NCI-H446 treated with DMSO at 0.1 percent for 48 hours (cell line): Measurements from ENCODE around the gene FGGY.
"Not testable (repeated sequence)": the region's sequence is repeated elsewhere in the genome, so short reads cannot be mapped to it uniquely, and the experiment has no call there.

Experiments used
- DNase-seq: peaks from one replicate; lab custom pipeline; 2025; lab: John Stamatoyannopoulos, UW

Gene FGGY

DNA sequence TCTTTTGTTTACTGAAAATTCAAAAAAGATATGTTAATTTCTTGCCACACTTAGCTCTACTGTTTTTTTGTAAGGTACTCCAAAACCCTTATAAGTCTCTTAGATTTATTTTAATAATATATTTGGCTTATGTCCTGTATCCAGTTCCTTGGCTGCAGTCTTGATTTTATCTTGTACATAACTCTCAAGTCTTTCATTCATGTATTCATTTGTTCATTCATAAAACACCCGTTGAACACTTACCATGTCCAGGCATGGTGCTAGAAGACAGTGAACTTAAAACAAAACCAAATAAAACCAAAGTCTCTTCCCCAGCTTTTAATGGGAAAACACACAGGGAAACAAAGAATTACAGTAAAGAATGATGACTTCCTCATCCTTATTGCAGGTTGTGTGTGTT is 215.8 kb downstream of the FGGY start:
- no peak for DNase-seq

DNA sequence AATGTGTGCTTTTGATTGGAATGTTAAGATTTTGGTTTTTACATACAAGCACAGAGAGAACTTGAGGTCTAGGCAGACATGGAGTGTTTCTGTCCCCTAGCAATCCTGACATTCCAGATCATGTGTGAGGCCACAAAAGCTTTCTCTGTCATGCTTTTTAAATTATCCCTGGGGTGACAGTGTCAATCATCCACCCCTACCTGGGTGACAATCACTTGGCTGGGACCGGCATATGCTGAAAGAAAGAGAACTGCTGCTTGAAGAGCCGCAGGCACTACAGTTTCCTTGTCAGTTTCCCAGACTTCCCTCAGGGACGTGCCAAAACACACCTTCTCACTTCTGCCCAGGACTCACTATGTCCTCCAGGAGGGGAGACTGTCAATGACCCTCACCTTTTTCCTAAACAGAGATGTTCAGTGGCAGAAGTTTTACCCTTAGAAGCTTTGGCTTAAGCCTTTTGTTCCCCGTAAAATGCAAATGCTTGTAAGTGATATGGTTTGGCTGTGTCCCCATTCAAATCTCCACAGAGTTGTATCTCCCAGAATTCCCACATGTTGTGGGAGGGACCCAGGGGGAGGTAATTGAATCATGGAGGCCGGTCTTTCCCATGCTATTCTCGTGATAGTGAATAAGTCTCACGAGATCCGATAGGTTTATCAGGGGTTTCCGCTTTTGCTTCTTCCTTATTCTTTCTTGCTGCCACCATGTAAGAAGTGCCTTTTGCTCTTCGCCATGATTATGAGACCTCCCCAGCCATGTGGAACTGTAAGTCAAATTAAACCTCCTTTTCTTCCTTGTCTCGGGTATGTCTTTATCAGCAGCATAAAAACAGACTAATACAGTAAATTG is 217.4 kb downstream of the FGGY start:
- no peak for DNase-seq

DNA sequence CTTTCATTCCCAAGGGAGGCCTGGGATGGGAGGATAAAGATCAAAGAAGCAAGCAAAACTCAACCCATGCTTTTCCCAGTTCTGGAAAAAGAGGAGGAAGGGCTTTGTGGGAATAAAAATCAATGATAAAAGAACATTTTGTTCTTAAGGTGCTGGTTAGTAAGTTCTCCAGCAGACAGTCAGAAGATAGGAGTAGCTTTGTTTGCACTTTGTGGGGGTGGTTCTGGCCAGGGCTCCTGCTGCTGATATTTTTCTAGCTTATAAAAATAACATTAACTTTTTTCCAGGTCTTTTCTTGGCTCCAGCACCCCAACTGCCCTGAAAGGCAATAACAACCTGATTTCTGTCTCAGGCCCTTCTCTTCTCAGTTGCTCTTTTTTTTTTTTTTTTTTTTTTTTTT is 220.0 kb downstream of the FGGY start:
- no peak for DNase-seq

DNA sequence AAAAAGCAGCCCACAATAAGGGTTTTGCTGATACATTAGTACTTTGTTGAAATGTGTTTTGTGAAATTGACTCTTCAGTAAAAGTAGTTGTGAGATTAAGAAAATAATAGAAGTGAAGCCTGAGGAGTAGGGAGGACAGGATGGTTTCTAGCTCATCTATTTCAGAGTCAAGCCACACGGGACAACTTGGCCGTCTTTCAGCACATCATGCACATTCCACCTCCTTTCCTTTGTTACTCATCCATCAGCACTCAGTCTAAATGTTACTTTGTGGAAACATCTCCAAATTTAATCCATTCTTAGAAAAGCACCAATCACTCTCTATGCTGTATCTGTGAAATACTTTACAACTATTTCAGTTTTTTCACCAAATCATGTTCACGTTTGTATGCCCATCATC is 223.3 kb downstream of the FGGY start:
- DNase-seq: no peak

DNA sequence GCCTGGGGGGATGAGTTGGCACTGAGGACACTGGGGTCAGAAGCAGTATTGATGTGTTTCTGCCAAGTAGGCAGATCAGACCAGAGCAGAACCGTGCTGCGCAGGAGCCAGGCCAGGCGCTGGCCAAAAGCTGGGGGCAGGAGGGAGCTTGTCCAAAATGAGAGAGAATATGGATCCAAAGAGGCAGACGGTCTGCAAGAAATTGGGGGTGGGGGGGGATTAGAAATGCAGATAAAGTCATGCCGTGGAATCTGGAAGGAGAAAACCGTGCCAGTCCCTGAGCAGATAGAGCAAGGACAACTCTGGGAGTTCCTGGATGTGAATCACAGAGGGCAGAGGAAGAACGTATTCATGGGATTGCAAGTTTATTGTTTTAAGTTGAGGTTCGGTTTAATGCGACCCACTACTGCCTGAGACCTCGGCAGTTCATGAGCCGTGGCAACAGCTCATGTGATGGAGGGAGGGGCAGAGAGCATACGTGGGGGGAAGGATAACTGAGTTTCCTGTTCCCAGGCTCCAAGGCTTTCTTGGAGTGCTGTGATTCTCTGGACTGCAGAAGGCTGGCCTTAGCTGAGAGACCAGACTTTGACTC is 224.0 kb downstream of the FGGY start:
- DNase-seq: peak; percentile 55

DNA sequence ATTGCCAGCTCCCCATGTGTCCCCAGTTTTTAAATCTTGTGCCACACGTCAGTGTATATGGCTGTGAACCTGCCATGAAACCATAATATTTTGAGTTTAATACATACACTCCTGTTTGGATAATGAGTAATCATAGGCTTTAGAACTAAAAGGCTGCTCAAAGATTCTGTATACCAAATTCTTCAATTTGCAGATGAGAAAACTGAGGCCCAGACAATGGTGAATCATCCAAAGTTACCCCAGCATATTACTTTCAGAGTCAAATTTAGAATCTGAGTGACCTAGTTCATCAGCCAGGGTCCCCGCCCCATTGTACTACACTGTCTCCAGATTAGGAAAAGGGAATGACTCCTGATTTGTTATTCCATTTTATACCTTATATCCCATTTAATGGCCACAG is 224.6 kb downstream of the FGGY start:
- no peak for DNase-seq

DNA sequence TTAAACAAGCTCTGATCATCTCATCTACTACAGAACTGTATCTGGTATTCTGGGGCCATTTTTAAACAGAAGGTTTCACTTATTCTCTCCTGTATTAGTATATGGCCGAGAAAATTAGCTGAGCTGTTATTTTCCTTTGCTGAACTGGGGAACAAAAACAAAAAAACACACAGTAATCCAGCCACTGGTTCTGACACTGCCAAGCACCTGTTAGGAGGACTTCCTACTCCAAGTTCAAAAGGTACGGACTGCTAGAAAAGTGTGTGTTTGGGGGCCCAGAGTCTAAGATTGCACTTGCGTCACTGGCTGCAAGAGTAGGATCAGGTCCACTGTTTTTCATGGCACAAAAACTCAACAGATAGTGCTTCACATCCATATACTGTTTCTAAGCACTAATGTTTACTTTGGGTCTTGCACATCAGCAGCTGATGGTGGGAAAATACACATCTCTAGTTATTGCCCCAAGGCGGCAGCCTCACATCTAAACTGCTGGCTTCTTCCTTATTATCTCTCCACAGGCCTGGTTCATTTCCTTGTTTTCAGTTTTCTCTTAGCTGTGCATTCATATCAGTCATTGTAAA is 226.1 kb downstream of the FGGY start:
- DNase-seq: no peak

DNA sequence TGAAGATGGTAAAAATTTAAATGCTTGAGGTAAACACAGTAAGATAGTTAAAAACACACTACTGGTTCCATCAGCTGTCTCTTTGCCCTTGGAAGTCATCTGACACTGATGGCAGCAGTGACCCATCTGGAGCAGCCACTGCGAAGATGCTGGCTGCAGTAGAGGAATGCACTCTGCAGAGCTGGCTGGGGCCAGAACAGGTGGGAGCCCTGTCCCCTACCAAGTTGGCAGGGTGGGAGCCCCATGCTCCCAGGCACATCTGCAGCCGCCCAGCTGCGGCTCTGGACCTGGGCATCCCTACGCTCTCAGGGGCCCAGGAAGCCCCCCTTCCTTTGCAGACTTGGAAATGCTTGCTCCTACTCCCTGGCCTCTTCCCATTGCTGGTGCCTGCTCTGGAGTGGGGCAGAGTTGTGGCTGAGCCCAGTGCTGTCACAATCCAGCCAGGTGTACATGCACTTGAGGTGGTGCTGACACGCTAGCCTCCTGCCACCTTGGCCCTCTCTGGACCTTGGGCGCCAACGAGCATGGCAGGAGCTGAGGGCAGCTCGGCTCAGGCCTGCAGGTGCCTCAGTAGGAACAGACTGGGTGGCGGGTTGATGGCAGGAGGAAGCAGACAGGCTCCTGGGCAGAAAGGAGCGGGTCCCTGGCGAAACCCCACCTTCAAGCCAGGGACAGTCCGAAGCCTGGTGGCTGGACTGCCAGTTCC is 227.0 kb downstream of the FGGY start:
- no peak for DNase-seq

DNA sequence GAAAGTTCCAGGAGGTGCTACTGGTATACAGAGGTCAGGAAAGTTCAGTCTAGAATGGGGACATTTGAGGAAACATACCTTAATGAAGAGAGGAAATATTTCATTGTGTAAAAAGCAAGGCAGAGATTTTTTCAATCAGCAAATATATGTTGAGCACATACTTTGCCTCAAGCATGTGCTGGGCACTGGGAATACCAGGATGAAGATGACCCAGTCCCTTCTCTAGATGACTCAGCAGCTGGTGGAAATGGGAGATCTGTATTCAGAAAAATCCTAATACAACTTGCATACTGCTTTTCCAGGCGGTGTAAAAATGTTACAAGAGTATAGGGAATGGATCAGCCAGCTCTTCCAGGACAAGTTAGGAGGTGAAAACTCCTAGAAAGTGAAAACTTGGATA is 229.3 kb downstream of the FGGY start:
- DNase-seq: no peak

DNA sequence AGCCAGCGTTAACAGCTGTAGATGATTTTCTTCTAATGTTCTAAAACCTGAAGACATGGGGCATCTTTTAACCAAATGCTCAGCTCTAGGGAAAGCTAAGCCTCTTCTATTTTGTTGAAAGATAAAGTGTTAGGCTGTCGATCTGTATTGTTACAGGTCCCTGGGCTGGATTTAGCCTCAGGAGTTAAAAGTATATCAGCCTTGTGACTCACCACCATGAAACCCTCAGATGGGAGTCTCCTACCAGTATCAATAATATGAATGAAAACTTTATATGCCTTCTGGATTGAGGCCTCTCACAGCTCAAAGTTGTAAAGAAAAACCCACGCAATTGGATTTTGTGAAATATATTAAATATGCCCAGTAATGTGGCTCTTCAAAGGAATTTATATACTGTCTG is 231.6 kb downstream of the FGGY start:
- no peak for DNase-seq

DNA sequence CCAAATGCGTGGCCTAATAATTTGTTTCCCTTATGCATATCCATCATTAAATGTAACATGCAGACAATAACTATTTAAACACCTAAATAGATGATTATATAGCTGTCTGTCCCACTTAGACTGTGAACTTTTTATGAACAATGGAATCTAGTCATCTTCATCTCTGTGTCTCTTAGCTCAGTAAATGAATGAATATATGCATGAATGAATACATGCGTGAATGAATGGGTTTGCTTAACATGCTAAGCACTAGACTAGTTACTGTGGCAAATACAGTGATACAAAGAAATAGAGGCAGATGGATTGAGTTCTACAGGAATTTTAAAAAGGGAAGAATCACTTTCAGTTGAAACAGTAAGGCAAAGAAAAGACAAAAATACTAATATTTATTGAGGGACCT is 232.0 kb downstream of the FGGY start:
- DNase-seq: no peak

DNA sequence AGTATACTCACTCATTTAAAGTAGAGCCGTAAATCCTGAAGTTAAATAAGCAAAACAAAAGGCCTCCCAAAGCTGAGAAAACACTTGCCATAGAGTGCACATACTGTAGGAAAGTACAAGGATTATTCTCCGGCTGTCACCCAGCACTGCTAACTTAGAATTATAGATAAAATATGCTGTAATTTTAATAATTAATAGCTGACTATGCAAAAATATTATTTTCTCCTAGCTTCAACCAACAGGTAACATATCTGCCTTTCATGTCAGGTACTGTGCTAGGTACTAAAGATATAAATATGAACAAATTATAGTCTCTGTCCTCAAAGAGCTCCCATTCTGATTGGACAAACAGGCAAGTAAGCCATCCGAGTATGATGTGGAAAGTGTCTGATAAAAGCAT is 233.2 kb downstream of the FGGY start:
- DNase-seq: no peak

DNA sequence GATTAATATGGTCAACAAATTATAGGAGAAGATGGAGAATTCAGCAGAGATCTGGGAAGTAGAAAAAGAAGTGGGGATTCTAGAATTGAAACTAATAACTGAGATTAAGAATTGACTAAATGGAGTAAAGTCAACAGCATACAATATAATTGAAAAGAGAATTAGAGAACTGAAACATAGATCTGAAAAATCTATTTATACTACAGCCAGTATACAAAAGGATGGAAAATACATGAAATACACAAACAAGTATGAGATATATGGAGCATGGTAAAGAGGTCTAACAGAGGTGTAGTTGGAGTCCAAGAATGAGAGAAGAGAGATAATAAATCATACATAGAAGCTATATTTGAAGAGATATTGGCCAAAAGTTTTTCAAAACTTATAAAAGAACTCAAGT is 235.2 kb downstream of the FGGY start:
- no peak for DNase-seq

DNA sequence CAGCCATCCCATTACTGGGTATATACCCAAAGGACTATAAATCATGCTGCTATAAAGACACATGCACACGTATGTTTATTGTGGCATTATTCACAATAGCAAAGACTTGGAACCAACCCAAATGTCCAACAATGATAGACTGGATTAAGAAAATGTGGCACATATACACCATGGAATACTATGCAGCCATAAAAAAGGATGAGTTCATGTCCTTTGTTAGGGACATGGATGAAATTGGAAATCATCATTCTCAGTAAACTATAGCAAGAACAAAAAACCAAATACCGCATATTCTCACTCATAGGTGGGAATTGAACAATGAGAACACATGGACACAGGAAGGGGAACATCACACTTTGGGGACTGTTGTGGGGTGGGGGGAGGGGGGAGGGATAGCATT is 241.6 kb downstream of the FGGY start:
- not testable (repeated sequence) for DNase-seq

DNA sequence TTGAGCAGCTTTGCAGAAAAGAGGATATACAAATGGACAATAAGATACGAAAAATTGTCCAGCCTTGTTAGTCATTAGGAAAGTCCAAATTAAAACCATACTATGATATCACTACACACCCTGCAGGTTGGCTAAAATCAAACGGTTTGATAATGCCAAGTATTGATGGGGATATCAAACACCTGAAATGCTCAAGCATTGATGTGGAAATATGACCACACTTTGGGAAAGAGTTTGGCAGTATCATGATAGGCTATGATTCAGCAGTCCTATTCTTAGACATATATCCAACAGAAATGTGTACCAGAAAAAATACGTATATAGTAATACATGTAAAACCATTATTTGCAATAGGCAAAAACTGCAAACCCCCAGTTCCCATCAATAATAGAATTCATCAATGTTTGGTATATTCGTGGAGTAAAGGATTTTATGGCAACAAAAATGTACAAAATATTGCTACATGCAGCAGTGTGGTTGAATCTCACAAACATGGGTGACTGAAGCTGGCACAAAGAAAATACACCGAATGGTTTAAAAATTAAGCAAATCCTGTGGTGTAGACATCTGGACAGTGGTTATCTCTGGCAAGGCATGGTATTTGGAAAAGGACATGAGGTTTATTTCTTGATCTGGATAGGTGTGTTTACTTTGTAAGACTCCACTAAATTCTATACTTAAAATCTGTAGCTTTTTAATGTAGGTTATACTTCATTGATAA is 243.2 kb downstream of the FGGY start:
- DNase-seq: no peak

DNA sequence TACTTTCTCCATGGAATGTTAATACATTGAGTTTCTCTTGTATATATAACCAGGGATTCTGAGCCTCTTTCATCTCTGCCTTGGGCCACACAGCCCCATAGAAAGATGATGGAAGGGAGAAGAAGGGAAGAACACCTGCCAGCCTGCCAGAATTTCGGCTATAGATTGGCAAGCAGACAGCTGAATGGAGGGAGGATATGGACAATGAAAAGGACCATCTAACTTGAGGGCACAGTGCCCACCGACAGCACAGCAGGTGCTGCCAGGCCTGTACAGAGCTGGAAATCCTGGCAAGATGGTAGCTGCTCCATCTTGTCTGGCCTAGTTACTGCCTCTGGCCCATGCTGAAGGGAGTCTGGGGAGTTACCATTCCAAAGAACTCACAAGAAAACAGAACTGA is 244.3 kb downstream of the FGGY start:
- DNase-seq: peak; percentile 92

DNA sequence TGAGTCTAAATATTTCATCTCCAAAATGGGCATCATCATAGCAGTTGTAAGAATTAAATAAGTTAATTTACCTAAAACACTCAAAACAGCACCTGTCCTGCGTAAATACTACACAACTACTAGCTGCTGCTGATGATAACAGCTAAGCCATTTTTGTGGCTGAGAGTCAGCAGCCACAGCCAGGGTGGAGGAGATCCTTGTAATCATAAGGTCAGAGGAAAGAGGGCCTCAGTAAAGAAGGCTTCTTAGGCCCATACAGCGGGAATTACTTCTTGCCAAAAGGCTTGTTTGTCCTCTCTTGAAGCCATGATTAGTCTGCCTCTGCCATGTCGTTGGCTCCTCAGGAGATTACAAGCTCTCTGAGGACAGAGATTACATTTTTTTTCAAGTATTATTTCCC is 245.0 kb downstream of the FGGY start:
- DNase-seq: no peak

DNA sequence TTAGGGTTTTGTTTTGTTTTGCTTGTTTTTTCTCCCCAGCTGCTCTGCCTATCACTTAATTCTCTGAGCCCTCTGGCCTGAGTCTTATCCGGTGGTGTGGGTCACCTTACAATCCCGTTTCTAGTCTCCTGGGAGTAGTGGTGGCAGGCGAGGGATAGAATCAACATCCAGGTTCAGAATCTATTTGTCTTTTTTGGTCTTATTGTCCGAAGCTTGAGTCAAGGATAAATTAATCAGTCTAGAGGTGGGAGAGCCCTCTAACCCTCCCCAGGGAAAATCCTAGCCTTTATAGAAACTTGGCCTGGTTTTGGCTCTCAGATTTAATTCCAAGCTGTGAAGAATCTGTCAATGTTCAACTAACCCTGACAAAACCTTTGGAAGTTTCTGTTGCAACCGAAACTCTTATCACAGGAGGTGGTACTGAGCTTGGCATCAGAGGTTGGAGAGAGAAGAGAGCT is 246.3 kb downstream of the FGGY start:
- DNase-seq: no peak

DNA sequence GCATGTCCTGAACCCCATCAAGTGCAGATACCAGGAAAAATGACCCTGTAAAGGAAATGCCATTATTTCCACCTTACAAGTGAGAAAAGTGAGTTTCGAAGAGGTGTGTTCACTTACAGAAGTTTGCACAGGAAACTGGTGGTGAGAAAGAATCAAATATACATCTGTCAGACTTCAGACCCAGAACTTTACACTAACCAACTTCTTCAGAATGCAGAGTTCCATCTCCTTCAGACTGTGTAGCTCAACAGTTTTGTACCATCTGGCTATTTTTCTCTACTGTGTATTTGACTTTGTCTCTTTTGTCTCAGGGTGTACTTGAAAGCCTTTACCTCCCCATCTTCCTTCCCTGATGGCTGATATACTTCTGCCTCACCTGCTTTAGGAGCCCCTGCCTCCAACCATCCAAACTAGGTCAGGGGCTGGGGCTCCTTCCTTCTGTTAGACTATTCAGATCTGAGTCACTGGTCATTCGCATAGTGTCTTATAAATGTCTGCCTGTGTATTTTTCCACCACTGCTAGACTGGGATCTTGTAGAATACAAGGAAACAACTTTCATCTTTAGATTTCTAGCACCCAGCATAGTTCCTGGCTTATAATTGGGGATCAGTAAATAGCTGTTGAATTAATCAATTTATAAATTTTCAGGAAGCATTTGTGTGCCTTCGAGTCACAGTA is 247.9 kb downstream of the FGGY start:
- DNase-seq: no peak

DNA sequence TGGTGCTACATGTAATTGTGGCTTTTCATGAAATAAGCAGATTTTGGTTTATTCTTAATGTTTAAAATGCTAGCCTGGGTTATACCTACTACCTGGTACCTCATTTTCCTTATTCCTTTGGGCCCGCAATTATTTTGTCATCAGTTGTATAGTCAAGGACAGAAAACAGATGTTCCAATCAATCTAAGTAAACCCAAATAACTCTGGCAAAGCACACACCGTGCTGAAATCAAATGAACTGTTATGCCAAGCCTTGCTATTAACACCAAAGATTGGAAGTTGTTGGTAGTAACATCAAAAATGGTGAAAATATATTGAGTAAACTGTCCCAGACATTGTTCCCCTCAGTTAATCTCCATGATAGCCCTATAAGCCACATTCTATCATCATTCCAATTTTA is 248.9 kb downstream of the FGGY start:
- no peak for DNase-seq

DNA sequence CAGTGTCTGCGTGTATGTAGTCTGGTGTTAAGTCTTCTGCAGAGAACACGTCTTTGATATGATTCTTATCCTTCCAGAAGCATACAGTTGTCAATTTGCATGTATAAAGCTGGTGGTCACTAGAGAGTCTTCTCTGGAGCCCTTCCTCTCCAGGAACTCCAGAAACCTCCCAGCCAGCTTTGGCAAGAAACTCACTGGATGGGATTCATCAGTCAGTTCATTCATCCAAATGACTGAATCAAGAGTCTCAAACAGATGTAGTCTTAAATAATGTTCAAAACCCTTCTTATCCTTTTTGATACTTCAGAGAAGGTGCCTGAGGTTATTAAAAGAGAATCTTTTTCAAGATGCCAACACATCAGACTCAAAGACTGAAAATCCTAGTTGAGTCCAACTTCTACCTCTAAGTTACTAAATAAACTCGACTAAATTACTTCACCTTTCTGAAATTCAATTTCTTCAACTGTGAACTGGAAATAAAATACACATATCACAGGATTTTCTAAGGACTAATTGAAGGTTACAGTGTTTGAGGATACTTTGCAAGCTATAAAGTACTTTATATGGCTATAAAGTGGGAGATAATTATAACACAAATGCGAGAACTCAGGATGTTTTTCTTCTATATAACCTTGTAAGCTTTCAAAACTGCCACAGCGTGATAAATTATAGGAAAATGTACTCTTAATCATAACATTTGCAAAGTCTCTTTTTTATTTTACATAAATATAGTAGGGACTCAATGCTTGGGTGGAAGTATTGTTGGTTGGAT is 252.4 kb downstream of the FGGY start:
- peak; percentile 27 for DNase-seq
